HL-60/S4 (cell line): Measurements from ENCODE around the gene PPP1R27.
"Not testable (repeated sequence)": the region's sequence is repeated elsewhere in the genome, so short reads cannot be mapped to it uniquely, and the experiment has no call there.

Experiments
- in situ Hi-C: fragments of 300-500 bp; cut with MboI; formaldehyde crosslinking; loops from 2 replicates; pipeline ENCODE4 v1.14.3; 2022; ENCODE audit warnings: low sequenced_read_pairs

Gene PPP1R27

DNA sequence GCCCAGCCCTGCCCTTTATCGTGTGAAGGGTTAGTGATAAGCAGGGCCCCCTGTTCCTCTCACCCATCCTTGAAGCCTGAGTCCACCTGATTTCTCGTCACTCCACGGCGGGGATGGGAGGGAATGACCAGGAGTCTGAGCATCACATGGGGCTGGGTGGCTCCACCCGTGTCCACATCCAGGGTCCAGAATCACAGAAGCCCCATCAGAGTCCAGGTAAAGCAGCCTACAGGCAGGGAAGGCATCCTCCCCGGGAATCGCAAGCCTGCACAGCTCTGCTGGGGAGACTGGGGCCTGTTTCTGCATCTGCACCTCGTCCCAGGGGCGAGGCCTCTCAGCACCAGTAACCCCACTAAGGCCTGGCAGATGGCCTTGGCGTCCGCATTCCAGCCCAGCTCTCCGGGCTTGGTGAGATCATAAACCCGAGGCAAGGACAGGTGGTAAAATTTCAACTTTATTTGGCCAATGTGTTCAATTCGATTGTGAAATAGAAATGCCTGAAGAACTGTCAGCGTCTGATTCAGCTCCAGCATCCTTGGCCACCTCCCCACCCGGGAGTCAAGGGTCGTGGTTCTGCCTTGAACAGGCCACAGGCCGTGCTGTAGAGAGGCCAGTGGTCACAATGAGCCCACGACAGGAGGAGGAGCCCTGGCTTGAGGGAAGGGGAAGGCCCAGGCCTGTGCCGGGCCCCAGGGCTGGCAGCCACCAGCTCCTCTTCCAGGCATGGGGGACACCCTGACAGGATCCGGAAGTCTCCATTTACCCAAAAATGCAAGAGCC lies 8.1 kb upstream of the PPP1R27 start:
- in situ Hi-C loops, result no loop called here

DNA sequence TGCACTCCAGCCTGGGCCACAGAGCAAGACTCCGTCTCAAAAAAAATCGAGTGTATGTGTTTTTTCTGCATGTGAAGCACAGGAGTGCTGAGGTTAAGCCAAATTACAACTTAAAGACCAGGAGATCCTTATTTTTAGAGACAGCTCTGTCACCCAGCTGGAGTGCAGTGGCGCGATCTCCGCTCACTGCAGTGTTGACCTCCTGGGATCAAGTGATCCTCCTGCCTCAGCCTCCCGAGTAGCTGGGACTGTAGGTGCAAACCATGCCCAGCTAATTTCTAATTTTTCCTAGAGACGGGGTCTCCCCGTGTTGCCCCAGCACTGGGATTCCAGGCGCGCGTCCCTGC lies 7.5 kb upstream of the PPP1R27 start:
- in situ Hi-C loops, result no loop called here

DNA sequence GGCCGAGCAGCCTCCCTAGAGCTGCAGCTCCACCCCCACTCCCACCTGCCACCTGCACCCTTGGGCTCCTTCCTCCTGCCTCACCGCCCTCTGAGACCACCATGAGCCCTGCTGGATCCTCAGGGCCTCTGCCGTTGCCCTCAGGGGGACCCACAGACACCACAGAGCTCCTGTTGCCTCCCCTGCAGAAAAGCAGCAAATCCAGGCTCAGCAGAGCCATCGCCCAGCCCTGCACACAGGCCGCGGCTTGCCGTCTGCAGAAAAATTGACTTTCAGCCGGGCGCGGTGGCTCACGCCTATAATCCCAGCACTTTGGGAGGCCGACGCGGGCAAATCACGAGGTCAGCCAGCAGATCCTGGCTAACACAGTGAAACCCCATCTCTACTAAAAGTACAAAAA lies 7.0 kb upstream of the PPP1R27 start:
- in situ Hi-C loops, result no loop called here

DNA sequence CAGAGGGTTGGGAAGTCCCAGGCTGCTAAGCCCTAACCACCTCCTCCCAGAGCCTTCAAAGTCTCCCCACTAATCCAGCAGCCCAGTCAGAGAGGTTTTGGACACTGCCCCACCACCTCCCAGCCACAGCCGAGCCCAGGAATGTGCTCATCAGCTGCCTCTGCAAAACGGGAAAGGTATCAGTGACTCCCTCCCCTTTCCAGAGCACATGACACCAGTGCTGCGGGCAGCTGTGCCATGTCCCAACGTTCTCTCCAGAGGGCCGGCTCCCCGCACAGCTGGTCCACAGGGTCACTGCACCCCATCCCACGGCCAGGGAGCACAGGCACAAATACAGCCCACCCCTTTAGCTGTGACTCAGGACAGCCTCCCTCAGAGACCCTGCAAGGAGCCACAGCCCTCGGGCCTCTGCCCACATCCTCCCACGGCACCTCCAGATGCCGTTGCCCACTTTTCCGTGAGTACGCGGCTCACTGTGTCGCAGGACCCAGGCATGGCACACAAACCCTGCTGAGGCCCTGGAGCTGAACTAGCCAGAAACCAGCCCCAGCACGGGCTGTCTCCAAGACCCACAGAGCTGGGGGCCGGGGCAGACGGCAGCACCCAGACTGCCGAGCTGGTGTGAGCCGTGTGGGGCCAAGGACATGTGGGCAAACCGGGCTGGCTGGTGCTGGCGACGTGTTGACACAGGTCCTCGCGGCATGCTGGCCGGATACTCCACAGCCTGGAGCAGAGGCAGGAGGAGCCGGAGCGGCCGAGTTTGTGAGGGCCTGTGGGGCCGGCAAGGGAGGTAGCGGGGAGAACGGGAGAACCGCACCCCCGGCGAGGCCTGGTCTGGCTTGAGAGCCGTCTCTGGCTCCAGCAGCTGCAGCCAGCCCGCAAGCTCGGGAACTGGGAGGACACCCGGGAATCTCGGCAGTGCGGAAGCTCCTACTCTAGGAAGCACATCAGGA lies 6.3 kb upstream of the PPP1R27 start:
- in situ Hi-C loops, result no loop called here

DNA sequence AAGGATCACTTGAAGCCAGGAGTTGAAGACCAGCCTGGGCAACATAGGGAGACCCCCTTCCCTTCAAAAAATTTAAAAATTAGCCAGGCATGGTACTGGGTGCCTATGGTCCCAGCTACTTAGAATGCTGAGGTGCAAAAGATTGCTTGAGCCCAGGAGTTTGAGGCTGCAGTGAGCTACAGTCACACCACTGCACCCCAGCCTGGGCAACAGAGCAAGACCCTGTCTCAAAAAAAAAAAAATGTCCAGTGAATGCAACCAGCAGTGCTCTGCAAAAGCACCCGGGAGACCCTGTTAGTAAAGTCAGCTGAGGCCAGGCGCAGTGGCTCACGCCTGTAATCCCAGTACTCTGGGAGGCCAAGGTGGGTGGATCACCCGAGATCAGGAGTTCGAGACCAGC lies 5.2 kb upstream of the PPP1R27 start:
- in situ Hi-C loops, result not testable (repeated sequence)

GRCh38 chr17:81839301-81839700 lies 4.5 kb upstream of the PPP1R27 start:
- in situ Hi-C loops, result no loop called here

- in situ Hi-C loops, result no loop called here
Observed at GRCh38 chr17:81838753-81839255, 4.0 kb upstream of the PPP1R27 start.

- in situ Hi-C loops, result no loop called here
Observed at GRCh38 chr17:81837641-81838040, 2.8 kb upstream of the PPP1R27 start.

DNA sequence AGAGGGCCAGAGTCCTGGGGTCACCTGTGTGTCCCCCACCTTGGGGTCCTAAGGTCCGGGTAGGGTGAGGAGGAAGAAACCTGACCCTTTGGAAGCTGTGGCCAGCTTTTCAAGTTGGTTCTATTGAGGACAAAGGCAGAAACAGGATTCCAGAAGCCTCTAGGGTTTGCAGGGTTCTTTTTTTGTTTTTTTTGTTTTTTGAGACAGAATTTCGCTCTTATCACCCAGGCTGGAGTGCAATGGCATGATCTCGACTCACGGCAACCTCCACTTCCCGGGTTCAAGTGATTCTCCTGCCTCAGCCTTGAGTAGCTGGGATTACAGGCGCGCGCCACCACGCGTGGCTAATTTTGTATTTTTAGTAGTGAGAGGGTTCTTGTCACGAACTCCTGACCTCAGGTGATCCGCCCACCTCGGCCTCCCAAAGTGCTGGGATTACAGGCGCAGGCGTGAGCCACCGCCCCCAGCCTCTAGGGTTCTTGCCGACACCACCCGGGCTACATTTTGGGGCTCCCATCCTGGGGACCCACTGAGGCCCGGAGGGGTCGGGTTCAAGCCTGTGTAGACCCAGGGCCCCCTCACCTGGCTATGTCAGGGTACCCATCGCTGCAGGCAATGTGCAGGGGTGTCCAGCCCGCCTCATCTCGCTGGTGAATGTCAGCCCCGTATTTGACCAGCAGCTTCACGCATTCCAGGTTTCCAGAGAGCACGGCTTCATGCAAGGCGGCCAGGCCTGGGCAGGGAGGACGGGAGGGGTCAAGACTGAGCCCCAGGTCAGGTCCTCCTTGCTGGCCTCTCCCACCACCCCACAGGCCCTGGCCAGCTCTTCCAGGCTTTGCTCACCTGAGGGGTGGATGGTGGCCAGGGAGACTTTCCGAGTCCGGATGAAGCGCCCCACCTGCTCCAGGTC lies 674 bp downstream of the PPP1R27 start:
- in situ Hi-C loops, result no loop called here

GRCh38 chr17:81833160-81833920 lies 1.5 kb downstream of the PPP1R27 start, which contains the start of gene MCRIP1:
Gene MCRIP1, minus strand, starts transcription at chr17:81833291. Its CDS starts 8,785 bp downstream, at chr17:81824506.
- in situ Hi-C loops, result no loop called here

DNA sequence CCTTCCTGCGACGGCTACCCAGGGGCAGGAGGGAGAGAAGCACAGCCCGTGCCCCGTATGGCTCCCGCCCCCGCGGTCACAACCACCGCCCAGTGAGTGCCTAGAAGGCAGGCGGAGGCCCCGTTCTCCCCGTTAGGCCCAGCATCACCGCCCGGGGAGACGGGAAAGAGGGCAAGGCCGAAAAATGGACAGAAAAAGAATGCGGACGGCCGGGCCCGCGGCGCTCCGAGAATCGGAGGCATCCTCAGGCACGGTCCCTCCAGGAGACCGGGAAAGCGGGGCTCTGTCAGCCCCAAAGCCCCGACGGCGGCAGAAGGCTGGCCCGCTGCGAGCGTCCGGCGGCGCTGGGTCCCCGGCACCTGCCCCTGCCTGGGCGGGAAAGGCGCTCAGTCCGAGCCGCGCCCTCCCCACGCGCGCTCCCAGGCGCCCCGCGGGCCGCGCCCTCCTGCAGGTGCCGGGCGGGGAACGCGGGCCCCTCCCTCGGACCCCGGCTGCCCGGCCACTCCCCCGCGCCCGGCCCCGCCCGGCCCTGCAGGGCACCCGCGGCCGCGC lies 2.2 kb downstream of the PPP1R27 start:
- in situ Hi-C loops, result no loop called here

DNA sequence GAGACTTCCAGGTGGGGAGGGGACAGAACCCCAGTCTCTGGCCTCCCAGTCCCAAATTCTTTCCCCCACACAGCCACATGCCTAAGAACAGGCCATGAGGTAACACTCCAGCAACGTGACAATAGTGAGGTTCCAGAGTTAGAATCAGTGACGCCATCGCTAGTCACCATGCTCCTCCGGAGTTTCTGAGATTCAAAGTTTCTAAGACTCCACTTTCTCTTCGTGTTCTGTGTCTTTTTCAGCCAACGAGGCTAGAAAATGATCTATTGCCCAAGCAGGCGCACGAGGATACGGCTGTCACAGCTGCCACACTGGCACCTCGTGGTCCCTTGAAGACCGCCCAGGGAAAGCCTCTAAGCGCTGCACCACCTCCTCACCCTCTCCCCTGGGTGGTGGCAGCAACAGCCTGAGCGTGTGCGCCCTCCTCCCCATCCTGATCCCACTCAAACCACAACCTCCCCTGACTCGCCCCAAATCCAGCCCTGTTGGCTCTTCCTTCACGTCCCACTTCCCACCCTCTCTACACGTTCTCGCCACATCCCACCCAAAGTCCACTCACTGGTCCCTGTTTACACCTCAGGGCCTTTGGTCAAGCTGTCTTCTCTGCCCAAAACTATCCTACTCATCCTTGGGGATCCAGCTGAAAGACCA lies 2.8 kb downstream of the PPP1R27 start:
- in situ Hi-C loops, result no loop called here

DNA sequence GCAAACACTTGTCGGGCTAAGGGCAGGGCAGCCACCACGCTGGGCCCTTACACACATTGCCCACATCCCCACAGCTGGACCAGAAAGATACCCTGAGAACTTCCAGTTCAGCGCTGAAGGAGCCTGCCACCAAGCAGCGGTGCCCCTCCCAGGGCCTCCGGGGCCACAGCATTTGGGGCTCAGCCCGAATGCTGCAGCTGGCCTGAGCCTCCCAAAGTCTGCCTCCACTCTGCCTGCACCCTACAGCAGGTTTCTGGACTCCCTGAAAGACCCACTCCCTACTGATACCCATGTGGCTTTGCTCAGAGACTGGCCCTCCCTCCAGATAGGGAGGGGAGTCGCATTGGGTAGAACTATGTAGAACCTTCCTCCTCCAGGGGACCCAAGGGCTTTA lies 3.3 kb downstream of the PPP1R27 start:
- in situ Hi-C loops, result no loop called here

DNA sequence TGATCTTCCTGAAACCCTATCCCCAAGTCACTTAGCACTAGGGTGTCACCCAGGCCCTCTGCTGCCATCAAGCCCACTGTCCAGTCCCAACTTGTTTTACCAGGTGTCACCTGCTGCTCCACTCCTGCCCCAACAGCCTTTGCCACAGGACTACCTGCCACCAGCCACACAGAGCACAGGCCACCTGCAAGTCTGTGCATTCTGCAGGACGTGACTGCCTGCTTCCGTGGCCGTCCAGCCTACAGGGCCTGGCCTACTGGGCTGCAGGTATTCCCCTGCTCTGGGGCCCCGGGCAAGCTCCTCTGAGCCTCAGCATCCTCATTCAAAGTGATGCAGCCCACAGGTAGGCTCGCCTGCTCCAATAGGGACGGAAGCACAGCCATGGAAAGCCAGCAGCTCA lies 5.0 kb downstream of the PPP1R27 start:
- in situ Hi-C loops, result no loop called here

GRCh38 chr17:81828656-81829055 lies 6.2 kb downstream of the PPP1R27 start:
- in situ Hi-C loops, result no loop called here

DNA sequence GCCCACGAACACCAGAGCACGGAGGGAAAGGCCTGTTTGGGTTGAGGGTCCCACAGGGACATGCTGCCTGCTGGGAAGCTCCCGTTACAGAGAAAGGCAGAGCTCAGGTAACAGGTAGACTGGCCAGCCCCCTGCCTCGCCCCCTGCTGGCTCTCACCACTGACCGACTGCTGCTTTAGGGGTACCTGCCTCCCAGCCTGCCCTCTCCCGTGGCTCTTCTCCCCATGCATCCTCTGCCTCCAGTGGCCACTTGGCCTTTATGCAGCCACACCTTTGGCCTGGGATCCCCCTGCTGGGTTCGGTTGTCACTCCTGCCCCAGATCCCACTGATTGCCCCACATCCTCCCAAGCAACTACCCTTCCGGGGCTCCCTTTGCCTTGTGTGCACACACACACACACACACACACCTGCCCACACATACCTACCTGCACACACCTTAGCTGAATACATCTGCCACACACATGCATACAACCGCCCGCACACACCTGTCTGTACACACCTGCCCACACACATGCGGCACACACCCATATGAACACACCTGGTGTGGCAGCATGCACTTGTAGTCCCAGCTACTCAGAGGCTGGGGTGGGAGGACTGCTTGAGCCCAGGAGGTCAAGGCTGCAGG lies 8.9 kb downstream of the PPP1R27 start:
- in situ Hi-C loops, result no loop called here

DNA sequence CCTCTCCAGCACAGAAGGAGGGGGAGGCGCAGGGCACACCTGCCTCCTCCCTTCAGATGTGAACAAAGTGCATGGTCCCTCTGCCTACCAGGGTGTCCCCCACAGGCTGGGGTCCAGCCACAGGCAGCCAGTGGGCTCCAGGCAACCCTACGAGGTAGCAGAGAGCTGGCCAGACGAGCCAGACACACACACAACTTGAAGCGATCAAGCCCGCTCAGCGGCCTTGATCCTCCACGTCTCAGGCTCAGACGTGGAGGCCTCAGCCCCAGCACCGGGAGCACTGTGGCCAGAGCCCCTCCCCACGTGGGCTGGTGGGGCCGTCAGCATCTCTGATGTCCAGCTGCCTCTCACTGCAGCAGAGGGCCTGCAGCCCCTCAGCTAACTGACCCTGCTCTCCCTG lies 10.3 kb downstream of the PPP1R27 start:
- in situ Hi-C loops, result no loop called here

- in situ Hi-C loops, result no loop called here
Observed at GRCh38 chr17:81823820-81824550, 10.9 kb downstream of the PPP1R27 start.
